OCI-LY3 (cell line): ENCODE data around the gene RDH13.

ENCODE experiments used
- H2AFZ ChIP-seq: fragments of 200-600, 300-600 bp; shearing (Covaris generic); 2 replicates; pipeline ENCODE4 v1.6.0; 2014; ENCODE audit warnings: antibody characterized with exemption, low read depth, low read length
- H3K27ac ChIP-seq: fragments of 200-600, 300-600 bp; sonication (generic); 2 replicates; pipeline ENCODE4 v1.5.1; 2014; ENCODE audit warnings: mild to moderate bottlenecking, low read length, moderate library complexity, mixed read lengths
- H3K27me3 ChIP-seq: fragments of 200-600, 300-600 bp; sonication (generic); 2 replicates; pipeline ENCODE4 v1.6.1; 2014; ENCODE audit warnings: low read depth, low read length, mixed read lengths
- H3K36me3 ChIP-seq: fragments of 200-600, 300-600 bp; sonication (generic); replicated peaks from 2 replicates; pipeline ENCODE3; 2014; ENCODE audit warnings: low read depth, low read length, mixed read lengths
- H3K4me1 ChIP-seq: fragments of 300-600, 200-600 bp; sonication (generic); 2 replicates; pipeline ENCODE4 v1.6.1; 2014; ENCODE audit warnings: low read length, mixed read lengths
- H3K4me2 ChIP-seq: fragments of 200-600, 300-600 bp; sonication (generic); 2 replicates; pipeline ENCODE4 v1.6.1; 2014; ENCODE audit warnings: low read length, mixed read lengths
- H3K4me3 ChIP-seq: fragments of 300-600, 200-600 bp; sonication (generic); 2 replicates; pipeline ENCODE4 v1.5.1; 2014; ENCODE audit warnings: antibody characterized with exemption, mild to moderate bottlenecking, low read length, moderate library complexity
- H3K79me2 ChIP-seq: fragments of 300-600, 200-600 bp; shearing (Covaris generic); 2 replicates; pipeline ENCODE4 v1.6.1; 2014; ENCODE audit warnings: mild to moderate bottlenecking, low read length, mixed read lengths
- H3K9ac ChIP-seq: fragments of 300-600, 200-600 bp; shearing (Covaris generic); 2 replicates; pipeline ENCODE4 v1.6.0; 2014; ENCODE audit warnings: mild to moderate bottlenecking, low read length, moderate library complexity
- H3K9me3 ChIP-seq: fragments of 200-600, 300-600 bp; shearing (Covaris generic); 2 replicates; pipeline ENCODE4 v1.6.1; 2014; ENCODE audit warnings: low read length, mixed read lengths; ENCODE audit not compliant: insufficient read depth
- H4K20me1 ChIP-seq: fragments of 200-600, 300-600 bp; sonication (generic); 2 replicates; pipeline ENCODE4 v1.6.1; 2016; ENCODE audit warnings: low read length, mixed read lengths; ENCODE audit not compliant: insufficient read depth
- EZH2phosphoT487 ChIP-seq: fragments of 200-600 bp; shearing (Covaris generic); IDR thresholded peaks from 2 replicates; pipeline ENCODE4 v1.6.1; 2018; ENCODE audit warnings: antibody characterized with exemption, mixed run types, low read depth
- TF ChIP-seq, protein P1 (sequence below): fragments of 200-600, 300-600 bp; sonication (generic); IDR thresholded peaks from 2 replicates; pipeline ENCODE4 v1.5.1; 2014; ENCODE audit warnings: antibody characterized with exemption, low read length, low read depth

The RDH13 gene

DNA sequence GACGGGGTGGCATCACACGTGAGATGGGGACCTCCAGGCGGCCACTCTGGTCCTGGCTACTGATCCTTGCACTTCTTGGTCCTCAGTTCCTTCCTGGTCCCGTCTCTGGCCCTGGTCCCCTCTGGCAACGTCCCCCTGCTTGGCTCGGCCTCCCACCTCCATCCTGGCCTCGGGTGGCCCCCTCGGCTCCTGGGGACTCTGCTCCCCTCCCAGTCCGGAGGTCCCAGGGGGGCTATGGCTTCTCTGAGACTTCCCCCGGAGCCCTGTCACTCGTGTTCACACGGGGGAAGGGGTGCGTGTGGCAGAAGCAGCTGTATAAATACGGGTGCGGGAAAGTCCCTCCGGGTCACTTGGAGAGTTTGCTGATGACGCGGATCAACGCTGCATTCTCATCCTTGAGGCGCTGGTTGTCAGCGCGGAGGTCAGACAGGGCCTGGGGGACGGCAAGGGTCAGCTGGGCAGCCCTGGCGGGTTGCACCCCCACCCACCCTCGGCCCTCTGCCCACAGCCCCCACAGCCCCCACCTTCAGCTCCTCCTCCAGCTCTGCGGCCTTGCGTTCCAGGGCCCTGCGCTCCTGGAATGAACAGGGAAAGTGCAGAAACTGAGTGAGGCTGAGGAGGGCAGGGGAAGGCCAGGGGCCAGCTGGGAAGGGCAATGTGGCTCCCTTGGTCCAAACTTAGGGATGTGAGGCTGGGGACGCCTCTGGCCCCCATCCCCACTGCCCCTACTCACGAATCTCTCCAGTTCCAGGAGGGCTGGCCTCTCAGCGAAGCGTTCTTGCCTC is 28.4 kb upstream of the RDH13 start:
- H3K4me1 ChIP-seq: no peaks in the 10 kb centered on the region
- H3K9me3 ChIP-seq: no peaks in the 10 kb centered on the region
- TF ChIP-seq, protein P1, sequence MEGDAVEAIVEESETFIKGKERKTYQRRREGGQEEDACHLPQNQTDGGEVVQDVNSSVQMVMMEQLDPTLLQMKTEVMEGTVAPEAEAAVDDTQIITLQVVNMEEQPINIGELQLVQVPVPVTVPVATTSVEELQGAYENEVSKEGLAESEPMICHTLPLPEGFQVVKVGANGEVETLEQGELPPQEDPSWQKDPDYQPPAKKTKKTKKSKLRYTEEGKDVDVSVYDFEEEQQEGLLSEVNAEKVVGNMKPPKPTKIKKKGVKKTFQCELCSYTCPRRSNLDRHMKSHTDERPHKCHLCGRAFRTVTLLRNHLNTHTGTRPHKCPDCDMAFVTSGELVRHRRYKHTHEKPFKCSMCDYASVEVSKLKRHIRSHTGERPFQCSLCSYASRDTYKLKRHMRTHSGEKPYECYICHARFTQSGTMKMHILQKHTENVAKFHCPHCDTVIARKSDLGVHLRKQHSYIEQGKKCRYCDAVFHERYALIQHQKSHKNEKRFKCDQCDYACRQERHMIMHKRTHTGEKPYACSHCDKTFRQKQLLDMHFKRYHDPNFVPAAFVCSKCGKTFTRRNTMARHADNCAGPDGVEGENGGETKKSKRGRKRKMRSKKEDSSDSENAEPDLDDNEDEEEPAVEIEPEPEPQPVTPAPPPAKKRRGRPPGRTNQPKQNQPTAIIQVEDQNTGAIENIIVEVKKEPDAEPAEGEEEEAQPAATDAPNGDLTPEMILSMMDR: no peak
- TF ChIP-seq EZH2phosphoT487: no peak
- H4K20me1 ChIP-seq: no peaks in the 10 kb centered on the region
- H3K9ac ChIP-seq: no peak overlapping the region
- H3K27me3 ChIP-seq: no peaks in the 10 kb centered on the region
- H2AFZ ChIP-seq: no peak overlapping the region
- H3K4me2 ChIP-seq: no peak overlapping the region
- H3K79me2 ChIP-seq: no peaks in the 10 kb centered on the region
- H3K4me3 ChIP-seq: no peak overlapping the region
- peaks cover 31% of the 10 kb centered on the region for H3K36me3 ChIP-seq
- no peak overlapping the region for H3K27ac ChIP-seq

DNA sequence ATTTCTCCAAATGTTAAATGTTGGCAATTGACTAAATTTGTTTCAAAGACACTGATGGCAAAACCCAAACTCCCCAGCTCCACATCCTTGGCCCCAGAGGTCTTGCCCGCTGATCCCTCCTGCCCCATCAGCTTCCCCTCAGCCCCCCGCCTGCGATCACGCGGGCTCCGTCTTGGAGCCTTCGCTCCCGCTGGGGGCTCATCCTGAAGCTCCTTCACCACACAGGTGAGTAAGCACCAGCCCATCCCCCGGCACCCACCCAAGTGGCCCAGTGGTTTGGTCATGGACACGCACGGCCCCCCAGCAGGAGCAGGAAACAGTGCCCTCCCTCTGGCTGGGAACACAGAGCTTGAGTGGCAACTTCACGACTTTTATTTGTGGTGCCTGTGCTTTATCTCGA is 27.6 kb upstream of the RDH13 start:
- no peak overlapping the region for H3K4me2 ChIP-seq
- H3K27ac ChIP-seq: no peak overlapping the region
- no peaks in the 10 kb centered on the region for H3K79me2 ChIP-seq
- no peak overlapping the region for H3K9ac ChIP-seq
- H3K4me1 ChIP-seq: no peaks in the 10 kb centered on the region
- H3K4me3 ChIP-seq: no peak overlapping the region
- no peaks in the 10 kb centered on the region for H4K20me1 ChIP-seq
- H2AFZ ChIP-seq: no peak overlapping the region
- H3K27me3 ChIP-seq: no peaks in the 10 kb centered on the region
- H3K9me3 ChIP-seq: no peaks in the 10 kb centered on the region
- H3K36me3 ChIP-seq: peaks cover 31% of the 10 kb centered on the region
- no peak for TF ChIP-seq EZH2phosphoT487
- TF ChIP-seq, protein P1: no peak

DNA sequence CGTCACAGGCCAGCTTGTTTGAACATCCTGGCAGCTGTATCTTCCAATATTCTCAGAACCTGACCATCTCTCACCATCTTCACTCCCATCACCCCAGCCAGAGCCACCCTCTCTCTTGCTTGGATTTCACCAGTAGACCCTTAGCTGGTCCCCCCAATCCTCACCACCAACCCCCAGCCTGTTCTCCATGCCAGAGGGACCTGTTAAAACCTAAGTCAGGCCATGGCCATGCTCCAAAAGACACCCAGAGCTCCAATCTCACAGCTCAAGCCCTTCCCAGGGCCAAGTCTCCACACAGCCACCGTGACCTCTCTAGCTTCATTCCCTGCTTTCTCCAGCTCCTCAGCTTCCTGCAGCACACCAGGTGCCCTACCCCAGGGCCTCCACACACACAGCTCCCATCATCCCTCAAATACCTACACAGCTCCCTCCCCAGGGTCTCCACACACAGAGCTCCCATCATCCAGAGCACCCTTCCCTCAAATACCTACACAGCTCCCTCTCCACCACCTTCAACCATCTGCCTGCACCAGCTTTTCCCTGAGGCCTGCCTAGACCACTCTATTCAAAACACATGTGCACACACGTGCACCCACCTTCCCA is 26.5 kb upstream of the RDH13 start:
- Histone ChIP-seq H3K79me2 (no peaks in the 10 kb centered on the region), H4K20me1 (no peaks in the 10 kb centered on the region), H3K27ac (no peak overlapping the region), H3K4me1 (no peaks in the 10 kb centered on the region), H3K4me3 (no peak overlapping the region), H3K36me3 (peaks cover 26% of the 10 kb centered on the region), H3K9ac (no peak overlapping the region), H3K4me2 (no peak overlapping the region), H2AFZ (no peak overlapping the region), H3K27me3 (no peaks in the 10 kb centered on the region), H3K9me3 (no peaks in the 10 kb centered on the region)
- TF ChIP-seq, protein P1: no peak
- no peak for TF ChIP-seq EZH2phosphoT487

DNA sequence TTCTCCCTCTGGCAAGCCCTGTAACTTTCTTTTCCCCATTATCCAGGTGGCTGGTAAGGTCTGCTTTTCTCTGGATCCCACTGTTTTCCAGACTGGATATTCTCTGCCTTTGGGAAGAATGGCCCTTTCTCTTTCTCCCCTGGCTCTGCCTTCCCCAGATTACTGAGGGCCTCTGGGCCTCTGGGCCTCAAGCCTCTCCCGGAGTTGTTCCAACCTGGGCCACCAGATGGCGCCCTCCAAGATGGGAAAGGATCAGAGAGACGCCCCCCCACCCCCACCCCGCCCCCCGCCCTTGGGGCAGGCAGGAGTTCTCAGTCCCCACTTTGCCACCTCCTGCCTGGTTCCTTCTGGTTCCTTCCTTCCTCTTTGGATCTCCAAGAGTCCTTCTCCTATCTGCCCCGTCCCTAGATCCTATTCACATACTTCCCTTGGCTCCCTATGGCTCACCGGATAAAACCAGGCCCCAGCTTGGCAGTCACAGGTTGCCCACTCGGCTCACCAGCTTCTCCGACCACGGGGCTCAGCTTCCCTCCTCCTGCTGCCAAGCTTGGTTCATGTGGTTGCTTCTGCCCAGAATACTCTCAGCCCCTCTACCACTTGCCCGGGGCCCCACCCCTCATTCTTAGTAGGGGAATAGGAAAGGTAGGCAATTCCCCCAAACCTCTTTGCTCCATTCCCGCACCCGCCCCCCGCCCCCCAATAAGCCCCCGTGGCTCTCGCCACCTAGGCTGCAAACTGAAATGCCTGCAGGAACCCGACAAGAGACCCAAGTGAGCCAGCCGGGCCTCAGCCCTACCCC is 25.8 kb upstream of the RDH13 start:
- no peaks in the 10 kb centered on the region for H3K9me3 ChIP-seq
- H3K27ac ChIP-seq: no peak overlapping the region

More for the DNA sequence above, 25.8 kb upstream of the RDH13 start:
- Histone ChIP-seq H3K4me1 (no peaks in the 10 kb centered on the region), H3K4me2 (no peak overlapping the region), H3K36me3 (peaks cover 26% of the 10 kb centered on the region), H3K79me2 (no peaks in the 10 kb centered on the region), H2AFZ (no peak overlapping the region), H4K20me1 (no peaks in the 10 kb centered on the region), H3K27me3 (no peaks in the 10 kb centered on the region), H3K9ac (no peak overlapping the region), H3K4me3 (no peak overlapping the region)
- no peak for TF ChIP-seq EZH2phosphoT487
- TF ChIP-seq, protein P1: peak; percentile 58
